Skeletal muscle tissue (tissue), 4 donors: ENCODE measurements around the gene SLC25A22. TPM values are rescaled to one million over a fixed set of nuclear protein-coding genes. Genes with fewer than 3 reads are reported as not detected.

ENCODE experiments used
- H3K27ac ChIP-seq: one replicate; pipeline ENCODE4 v1.7.0; 2013; ENCODE audit warnings: mild to moderate bottlenecking, low read depth, low read length, inconsistent platforms
- H3K27me3 ChIP-seq, 3 donors: one replicate each; pipeline ENCODE4 v1.7.0; 2013; ENCODE audit warnings: low read length in 3 of 3; ENCODE audit not compliant: control insufficient read depth in 3 of 3, insufficient read depth in 3 of 3
- H3K36me3 ChIP-seq, 3 donors: one replicate each; pipeline ENCODE4 v1.7.0; 2013; ENCODE audit warnings: low read length in 3 of 3; ENCODE audit not compliant: control insufficient read depth in 3 of 3, insufficient read depth in 3 of 3
- H3K4me1 ChIP-seq, 3 donors: one replicate each; pipeline ENCODE4 v1.7.0; 2013; ENCODE audit warnings: low read length in 3 of 3, mild to moderate bottlenecking in 3 of 3; ENCODE audit not compliant: control insufficient read depth in 3 of 3, insufficient read depth in 3 of 3
- H3K4me3 ChIP-seq, 3 donors: one replicate each; pipeline ENCODE4 v1.7.0; 2013; ENCODE audit warnings: low read length in 3 of 3
- H3K9ac ChIP-seq, 3 donors: one replicate each; pipeline ENCODE4 v1.7.0; 2013; ENCODE audit warnings: low read length in 3 of 3, mild to moderate bottlenecking in 3 of 3, moderate library complexity in 2 of 3, low read depth in 1 of 3
- H3K9me3 ChIP-seq, 3 donors: one replicate each; pipeline ENCODE4 v1.7.0; 2013; ENCODE audit warnings: low read length in 3 of 3; ENCODE audit not compliant: control insufficient read depth in 3 of 3
- total RNA-seq: library from RNA; depleted of rRNA; stranded (reverse); fragments of >200 nt; gene quantifications from one replicate; pipeline ENCODE4 v1.2.3, GENCODE V29; 2014
- donor health status: Osteomylitis.

SLC25A22 gene
- total RNA-seq, 1 donor from 2014 or later: 2.6 TPM

- Histone ChIP-seq H3K36me3 (peaks cover 9 to 32% (median 17%) of the 10 kb centered on the region in 3 donors), H3K4me3 (peak overlapping the region; percentile 68 to 74 (median 73)), H3K4me1 (peaks cover 22 to 34% (median 24%) of the 10 kb centered on the region in 3 donors), H3K27me3 (no peaks in the 10 kb centered on the region), H3K27ac (no peak overlapping the region), H3K9ac (peak overlapping the region; percentile 69 to 79 (median 72)), H3K9me3 (no peaks in the 10 kb centered on the region)
These were observed 6.5 kb upstream of the SLC25A22 start for GRCh38 chr11:804599-804964.

GRCh38 chr11:803770-804598 lies 5.9 kb upstream of the SLC25A22 start:
- Histone ChIP-seq H3K4me1 (peaks cover 22 to 28% (median 24%) of the 10 kb centered on the region in 3 donors), H3K27me3 (no peaks in the 10 kb centered on the region), H3K9ac (peak overlapping the region; percentile 69 to 79 (median 72)), H3K36me3 (peaks cover 9 to 38% (median 17%) of the 10 kb centered on the region in 3 donors), H3K27ac (no peak overlapping the region), H3K4me3 (peak overlapping the region; percentile 68 to 74 (median 73)), H3K9me3 (no peaks in the 10 kb centered on the region)

GRCh38 chr11:803467-803742 lies 5.3 kb upstream of the SLC25A22 start:
- H3K9me3 ChIP-seq: no peaks in the 10 kb centered on the region
- H3K9ac ChIP-seq: no peak overlapping the region
- no peak overlapping the region for H3K4me3 ChIP-seq
- H3K27me3 ChIP-seq: no peaks in the 10 kb centered on the region
- H3K4me1 ChIP-seq: peaks cover 17 to 24% (median 19%) of the 10 kb centered on the region in 3 donors
- H3K36me3 ChIP-seq: peaks cover 9 to 38% (median 17%) of the 10 kb centered on the region in 3 donors
- no peak overlapping the region for H3K27ac ChIP-seq

- Histone ChIP-seq H3K27ac (no peak overlapping the region), H3K27me3 (no peaks in the 10 kb centered on the region), H3K4me1 (peaks cover 16 to 24% (median 19%) of the 10 kb centered on the region in 3 donors), H3K9me3 (no peaks in the 10 kb centered on the region), H3K4me3 (no peak overlapping the region), H3K36me3 (peaks cover 9 to 38% (median 17%) of the 10 kb centered on the region in 3 donors), H3K9ac (no peak overlapping the region)
These were observed 4.8 kb upstream of the SLC25A22 start for GRCh38 chr11:802693-803466.

GRCh38 chr11:802018-802617 lies 4.0 kb upstream of the SLC25A22 start:
- Histone ChIP-seq H3K9me3 (no peaks in the 10 kb centered on the region), H3K4me1 (peaks cover 22 to 32% (median 26%) of the 10 kb centered on the region in 3 donors), H3K9ac (no peak overlapping the region), H3K36me3 (peaks cover 9 to 38% (median 17%) of the 10 kb centered on the region in 3 donors), H3K27me3 (peaks cover 0 to 2% (median 0%) of the 10 kb centered on the region in 3 donors), H3K4me3 (no peak overlapping the region), H3K27ac (no peak overlapping the region)

GRCh38 chr11:801097-801780 lies 3.2 kb upstream of the SLC25A22 start:
- peaks cover 9 to 38% (median 17%) of the 10 kb centered on the region in 3 donors for H3K36me3 ChIP-seq
- H3K27me3 ChIP-seq: peaks cover 0 to 10% (median 0%) of the 10 kb centered on the region in 3 donors
- H3K27ac ChIP-seq: no peak overlapping the region
- no peak overlapping the region for H3K9ac ChIP-seq
- H3K4me3 ChIP-seq: no peak overlapping the region
- no peaks in the 10 kb centered on the region for H3K9me3 ChIP-seq
- peaks cover 30 to 40% (median 35%) of the 10 kb centered on the region in 3 donors for H3K4me1 ChIP-seq

- H3K9ac ChIP-seq: no peak overlapping the region
- H3K27ac ChIP-seq: no peak overlapping the region
- no peak overlapping the region for H3K4me3 ChIP-seq
- H3K9me3 ChIP-seq: no peaks in the 10 kb centered on the region
- peaks cover 33 to 45% (median 39%) of the 10 kb centered on the region in 3 donors for H3K4me1 ChIP-seq
- H3K36me3 ChIP-seq: peaks cover 9 to 38% (median 17%) of the 10 kb centered on the region in 3 donors
- peaks cover 0 to 14% (median 4%) of the 10 kb centered on the region in 3 donors for H3K27me3 ChIP-seq
These were observed 2.4 kb upstream of the SLC25A22 start for GRCh38 chr11:800473-800872.

GRCh38 chr11:799641-800316 lies 1.7 kb upstream of the SLC25A22 start:
- Histone ChIP-seq H3K9me3 (no peaks in the 10 kb centered on the region), H3K27ac (no peak overlapping the region), H3K4me3 (no peak overlapping the region), H3K4me1 (peaks cover 34 to 49% (median 42%) of the 10 kb centered on the region in 3 donors), H3K9ac (no peak overlapping the region), H3K36me3 (peaks cover 9 to 38% (median 17%) of the 10 kb centered on the region in 3 donors), H3K27me3 (peaks cover 3 to 15% (median 4%) of the 10 kb centered on the region in 3 donors)
